GM21717 (cell line): ENCODE data around the gene SMPD1.

Source experiments
- ATAC-seq: cut with Tn5 transposase; IDR thresholded peaks from one replicate; pipeline ENCODE4 v1.9.1; 2021; ENCODE audit warnings: mild to moderate bottlenecking, moderate library complexity; ENCODE audit not compliant: unreplicated experiment

SMPD1 gene

DNA sequence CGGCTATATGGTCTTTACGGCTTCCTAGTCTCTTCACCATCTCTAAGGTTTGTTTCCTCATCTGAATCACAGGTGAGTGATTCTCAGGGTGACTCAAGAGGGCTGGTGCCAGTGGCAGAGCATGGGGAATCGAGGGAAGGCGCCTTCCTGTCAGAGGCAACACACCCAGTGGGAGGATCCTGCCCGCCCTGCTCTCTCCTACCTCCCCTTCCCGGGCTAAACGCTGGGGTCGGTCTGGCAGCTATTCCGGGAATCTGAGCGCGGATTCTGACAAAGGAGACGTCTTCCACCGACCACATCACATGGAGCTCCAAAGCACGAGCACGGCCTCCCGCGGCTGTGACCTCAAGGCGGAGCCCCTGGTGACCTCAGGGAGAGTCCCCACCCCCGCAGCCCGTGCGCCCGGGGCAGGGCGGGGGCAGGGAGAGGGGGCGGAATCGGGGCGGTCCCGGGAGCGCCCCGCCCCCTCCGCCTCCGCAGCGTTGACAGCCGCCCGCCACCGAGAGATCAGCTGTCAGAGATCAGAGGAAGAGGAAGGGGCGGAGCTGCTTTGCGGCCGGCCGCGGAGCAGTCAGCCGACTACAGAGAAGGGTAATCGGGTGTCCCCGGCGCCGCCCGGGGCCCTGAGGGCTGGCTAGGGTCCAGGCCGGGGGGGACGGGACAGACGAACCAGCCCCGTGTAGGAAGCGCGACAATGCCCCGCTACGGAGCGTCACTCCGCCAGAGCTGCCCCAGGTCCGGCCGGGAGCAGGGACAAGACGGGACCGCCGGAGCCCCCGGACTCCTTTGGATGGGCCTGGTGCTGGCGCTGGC lies at the start of gene SMPD1:
SMPD1 (plus strand) TSS at position 570 of the 813 bp plus-strand sequence; CDS start at position 695, 125 bp downstream.
- peak; percentile 93 for ATAC-seq

- no peak for ATAC-seq
These were observed 44.9 kb upstream of the SMPD1 start for GRCh38 chr11:6345366-6345765.

- no peak for ATAC-seq
These were observed 40.2 kb upstream of the SMPD1 start for GRCh38 chr11:6350043-6350442.

DNA sequence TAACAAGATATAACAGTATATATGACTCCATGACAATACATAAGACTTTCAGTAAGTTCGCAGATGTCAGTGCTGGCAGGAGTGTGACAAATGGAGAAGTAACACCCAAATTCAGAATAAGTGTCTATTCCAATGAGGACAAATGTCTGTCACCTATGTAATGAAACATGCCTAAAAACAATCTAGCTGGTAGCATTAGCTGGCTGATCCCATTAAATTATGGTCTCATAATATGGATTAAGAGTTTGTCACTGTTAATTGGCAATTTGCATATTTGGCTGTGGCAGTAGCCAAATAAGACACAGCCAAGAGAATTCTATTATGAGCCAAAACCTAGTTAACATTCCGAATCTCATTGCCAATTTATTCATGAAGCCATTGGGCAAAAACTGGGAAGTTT lies 39.8 kb upstream of the SMPD1 start:
- ATAC-seq = no peak

DNA sequence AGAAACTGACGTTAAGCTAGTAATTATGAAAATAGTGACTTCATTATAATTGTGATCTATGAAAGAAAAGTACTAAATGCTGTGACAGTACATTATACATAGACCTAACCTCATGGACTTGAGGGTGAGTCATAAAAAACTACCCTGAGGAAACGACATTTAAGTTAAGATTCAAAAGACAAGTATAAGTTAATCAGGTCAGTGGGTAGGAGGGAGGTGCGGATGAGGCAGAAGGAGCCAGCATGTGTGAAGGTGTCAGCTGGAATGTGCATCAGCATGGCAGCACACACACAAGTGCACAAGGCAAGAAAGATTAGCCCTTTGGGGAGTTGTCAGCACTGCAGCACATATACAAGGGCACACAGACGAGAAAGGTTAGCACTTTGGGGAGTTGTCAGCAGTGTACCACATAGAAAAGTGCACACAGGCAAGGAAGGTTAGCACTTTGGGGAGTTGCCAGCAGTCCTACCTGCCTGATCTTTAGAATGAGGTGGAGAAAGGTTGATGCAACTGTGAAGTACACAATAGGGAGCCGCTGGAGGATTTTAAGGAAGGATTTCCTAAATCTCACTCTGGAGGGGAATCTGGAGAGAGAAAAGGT lies 38.4 kb upstream of the SMPD1 start:
- no peak for ATAC-seq

DNA sequence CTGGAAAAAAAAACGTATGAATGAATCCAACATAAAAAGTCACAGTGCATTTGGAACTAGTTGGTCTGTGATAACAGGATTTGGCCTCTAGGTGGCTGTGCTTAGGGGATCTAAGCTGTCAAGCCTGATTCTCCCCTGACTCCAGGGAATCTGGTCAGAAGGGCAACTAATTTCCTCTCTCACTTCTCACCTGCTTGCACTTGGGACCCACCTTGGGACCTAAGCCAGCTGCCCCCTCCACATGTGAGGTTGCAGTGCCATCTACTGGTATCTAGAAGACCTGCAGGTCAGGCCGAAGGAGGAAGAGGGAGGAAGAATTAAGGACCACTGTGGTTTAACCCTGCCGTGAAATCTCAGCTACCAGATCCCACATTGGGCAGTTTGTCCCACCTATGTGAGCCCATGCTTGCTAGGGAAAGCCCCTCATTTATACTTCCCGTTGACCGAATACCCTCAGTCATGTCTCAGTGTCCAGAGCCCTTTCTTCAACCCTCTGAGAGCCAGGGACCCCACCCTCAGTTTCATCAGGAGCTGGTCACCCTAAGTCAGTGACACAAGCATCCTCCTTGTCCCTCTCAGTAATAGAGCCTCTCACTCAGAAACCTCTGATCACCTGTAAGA lies 36.8 kb upstream of the SMPD1 start:
- ATAC-seq = peak; percentile 77

DNA sequence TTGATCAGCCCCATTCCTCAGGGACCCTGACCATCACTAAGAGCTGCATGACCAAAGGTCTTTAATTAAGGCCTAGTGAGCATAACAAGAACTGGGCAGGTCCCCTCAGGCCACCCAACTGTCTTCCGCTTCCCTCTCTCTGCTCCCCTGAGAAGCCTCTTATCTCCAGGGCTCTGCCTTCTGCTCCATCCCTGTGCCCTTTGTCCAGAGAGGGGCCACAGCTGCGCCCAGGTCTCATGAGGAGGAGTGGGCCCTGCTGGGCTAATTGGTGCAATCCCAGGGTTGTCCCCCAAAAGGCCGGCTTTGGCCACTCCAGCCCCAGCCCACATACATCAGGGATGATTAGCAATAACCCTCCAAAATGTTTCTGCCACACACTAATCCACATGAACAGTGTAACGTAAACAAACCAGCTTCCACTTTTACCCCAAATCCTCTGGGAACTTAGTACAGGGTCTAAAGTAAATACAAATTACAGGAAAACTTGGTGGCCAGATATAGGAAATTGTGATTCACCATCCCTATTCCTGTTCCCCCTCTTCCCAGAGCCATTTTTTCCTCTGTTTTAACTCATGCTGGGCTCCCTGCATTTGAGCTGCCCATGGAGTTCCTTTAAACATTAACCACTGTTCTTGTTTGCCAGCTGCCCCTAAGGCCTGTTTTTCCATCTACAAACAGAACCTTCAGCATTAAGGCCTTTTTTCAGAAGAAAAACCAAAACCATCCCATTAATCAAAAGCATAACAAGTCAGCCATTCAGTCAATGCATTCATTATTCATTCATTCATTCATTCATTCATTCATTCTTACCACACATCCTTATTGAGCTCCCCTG lies 35.4 kb upstream of the SMPD1 start:
- ATAC-seq = no peak

DNA sequence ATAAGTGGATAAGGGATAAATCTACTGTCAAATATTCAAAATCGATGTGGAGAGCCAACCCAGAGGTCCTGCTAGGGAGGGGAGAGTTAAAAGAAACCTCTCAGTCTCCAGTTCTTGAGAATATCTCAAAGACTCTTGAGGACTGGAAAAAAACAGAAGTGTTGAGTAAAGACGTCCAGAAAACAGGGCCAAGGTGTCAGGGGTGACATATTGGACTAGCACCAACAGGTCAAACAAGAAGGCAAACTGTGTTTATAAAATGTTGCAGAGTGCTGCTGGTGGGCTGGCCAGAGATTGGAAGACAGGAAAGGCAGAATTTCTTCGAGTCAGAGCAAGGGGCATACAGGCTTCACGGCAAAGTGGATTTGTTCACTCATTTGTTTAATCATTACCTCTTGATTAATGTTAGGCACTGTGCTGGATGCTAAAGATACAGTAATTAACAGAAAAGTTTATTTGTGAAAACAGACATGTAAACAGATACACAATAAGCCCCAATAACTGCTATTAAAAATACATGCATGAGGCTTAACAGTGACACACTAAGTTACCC lies 33.7 kb upstream of the SMPD1 start:
- ATAC-seq = no peak

DNA sequence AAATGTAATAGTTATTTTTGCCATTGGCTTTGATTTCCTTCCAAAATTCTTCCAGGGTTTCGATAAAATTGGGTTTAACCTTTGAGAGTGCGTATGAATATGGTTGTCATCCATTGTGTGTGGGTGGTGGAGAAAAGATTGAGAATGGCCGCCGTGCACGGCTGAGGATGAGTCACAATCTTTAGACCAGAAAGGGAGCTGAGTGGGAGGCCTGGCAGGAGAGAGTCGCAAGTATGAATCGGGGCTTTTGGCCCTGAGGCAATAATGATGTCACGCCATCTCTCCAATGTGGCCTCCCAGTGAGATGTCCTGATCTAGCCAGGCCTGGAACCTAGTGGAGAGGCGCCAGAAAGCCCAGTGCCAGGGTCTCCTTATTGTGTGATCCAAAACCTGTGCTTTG lies 33.1 kb upstream of the SMPD1 start:
- ATAC-seq = peak; percentile 45

GRCh38 chr11:6360183-6360582 lies 30.1 kb upstream of the SMPD1 start:
- no peak for ATAC-seq

DNA sequence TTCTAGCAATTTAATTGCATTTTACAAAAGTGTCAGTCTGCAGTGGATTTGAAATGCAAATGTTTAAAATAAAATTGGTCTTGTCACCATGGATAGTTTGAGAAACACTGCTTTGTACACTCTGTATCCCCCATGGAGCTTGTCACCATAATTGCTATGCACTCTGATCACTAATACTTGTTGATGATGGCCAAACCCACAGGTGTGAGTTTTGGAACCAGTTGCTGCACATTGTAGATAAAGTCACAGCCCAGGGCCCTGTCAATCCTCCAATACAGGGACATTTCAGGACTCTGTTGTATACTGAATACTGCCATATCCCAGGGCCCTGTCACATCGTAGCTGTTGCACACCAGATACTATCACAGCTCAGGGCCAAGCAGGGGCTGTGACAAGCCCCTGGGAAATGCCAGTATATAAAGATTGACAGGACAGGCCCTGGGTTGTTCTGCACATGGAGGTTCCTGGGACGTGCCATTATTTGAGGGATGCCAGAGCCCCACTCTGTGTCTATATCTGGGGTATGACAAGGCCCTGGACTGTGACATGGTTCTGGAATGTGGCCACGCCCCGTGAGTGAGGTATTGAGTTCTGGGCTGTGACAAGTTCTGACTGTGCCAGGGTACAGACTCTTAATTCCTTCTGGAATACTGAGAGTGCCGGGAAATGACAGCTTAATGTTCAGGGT lies 27.9 kb upstream of the SMPD1 start:
- ATAC-seq = no peak

DNA sequence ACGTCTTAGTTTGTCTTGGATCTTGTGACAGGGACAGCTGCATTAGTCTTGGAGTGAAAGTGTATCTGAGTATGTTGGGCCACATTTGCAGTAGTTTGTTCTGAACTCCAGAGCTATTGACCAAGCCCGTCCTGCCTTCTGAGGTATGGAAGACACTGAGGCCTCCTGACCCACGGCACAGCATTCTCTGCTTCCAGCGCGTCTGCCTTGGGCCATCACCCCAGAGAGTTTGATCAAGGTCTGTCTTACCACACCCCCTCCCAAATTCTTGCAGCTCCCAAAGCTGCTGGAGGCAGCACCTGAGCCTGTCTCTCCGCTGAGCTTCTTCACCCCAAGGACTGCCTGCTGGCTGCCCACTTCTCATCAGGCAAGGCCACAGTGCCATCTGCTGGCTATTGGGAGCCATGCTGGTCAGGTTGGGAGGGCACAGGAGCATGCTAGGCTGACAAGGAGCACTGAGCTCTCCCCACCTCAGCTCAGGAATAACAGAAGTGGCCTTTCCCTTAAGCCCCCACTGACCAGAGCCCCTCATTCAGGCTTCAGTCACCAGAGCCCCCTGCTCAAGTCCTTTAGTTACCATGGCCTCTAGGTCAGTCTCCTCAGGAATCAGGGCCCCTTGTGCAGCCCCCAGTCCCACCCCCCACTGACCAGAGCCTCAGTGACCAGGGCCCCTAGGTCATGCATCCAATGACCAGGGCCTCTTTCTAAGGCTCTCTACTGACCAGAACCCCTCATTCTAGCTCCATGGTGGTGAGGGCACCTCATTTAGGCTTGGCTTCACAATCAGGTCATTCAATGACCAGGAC lies 27.2 kb upstream of the SMPD1 start:
- peak; percentile 93 for ATAC-seq

DNA sequence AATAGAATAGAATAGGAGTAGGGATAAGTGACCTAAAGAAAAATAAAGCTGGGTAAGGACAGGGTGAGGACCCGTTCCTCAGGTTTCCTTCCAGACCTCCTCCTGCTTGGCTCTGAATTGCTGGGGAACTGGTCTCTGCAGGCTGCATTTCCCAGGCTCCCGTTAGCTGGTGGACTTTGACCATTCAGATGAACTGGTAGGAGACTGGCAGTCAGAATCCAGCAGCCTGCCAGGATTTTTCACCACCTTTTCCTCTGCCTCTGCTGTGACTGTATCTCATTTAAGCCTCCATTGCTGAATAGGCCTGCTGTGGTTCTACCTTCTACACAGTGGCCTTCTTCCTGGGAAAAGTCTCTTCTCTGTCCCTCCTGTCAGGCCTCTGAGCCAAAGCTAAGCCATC lies 24.6 kb upstream of the SMPD1 start:
- no peak for ATAC-seq

GRCh38 chr11:6371825-6372224 lies 18.4 kb upstream of the SMPD1 start:
- no peak for ATAC-seq

DNA sequence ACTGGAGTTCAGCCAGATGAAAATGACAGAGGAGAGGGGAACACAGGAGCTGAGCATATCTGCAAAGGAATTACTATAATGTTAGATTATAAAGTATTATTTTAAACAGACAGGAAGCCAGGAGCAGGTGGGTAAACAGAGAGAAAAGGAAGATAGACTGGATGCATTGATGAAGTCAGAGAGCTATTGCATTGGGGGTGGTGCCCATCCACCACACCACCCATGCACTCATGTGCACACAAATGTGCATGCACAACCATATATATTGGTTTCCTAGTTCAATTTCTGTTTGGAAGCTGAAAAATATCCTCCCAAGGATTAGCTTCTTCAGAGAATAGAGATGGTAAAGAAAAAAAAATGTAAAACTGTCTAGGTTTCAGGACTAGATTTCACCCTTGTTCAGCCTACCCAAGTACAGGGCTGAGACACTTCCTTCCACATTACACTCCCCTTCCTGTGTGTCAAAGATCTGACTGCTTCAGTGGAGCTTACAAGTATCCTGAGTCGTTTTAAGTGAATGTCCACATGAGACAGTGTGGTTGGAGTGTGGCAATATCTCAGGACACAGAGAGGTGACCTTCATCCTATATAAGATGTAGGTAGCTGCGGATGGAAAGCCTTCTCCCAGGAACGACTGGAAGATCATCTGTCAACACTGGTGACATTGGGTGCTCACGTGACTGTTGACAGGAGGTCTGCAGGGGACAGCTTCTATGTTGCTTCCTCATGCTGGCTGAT lies 12.2 kb upstream of the SMPD1 start:
- ATAC-seq = no peak

DNA sequence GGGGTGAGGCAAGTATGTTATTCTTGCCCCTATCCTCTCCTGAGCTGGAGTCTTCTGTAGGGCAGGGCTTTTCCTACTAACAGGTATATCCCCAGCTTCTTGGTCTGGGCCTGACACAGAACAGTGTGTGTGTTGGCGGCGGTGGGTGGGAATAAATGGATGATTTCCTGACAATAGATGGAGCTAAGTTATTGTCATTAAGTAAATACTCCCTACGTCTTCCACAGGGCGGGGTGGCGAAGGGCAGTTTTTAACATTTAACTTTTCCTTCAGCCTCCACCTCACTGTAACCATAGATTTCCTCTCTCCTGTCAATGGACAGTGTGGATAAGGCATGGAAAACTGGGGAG lies 11.7 kb upstream of the SMPD1 start:
- ATAC-seq = no peak

DNA sequence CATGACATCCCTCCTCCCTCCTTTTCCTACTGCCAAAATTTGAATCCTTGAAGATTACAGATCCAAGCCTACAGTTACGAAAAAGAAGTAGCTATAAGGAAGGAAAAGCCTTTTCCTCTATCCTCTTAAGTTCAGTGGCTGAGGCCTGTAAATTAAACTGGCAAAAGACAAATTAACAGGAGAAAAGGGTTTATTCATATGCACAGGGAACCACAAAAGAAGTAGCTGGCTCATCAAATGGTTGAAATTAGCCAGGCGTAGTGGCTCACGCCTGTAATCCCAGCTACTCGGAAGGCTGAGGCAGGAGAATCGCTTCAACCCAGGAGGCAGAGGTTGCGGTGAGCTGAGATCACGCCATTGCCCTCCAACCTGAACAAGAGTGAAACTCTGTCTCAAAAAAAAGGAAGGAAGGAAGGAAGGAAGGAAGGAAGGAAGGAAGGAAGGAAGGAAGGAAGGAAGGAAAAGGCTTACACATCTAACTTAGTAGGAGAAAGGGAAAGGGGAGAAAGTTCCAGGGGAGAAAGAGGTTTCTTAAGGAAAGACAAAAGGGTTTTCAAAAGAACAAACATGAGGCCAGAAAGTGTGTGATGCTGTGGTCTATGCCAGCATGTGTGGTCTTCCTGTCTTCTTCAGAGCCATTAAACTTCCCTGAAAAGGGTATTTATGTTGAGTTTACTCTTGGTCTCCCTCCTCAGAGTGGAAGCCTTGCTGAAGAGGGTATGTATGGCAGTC lies 5.1 kb upstream of the SMPD1 start:
- no peak for ATAC-seq
